ENCODE data around the gene DNAH17.

- TF ChIP-seq, protein P1, sequence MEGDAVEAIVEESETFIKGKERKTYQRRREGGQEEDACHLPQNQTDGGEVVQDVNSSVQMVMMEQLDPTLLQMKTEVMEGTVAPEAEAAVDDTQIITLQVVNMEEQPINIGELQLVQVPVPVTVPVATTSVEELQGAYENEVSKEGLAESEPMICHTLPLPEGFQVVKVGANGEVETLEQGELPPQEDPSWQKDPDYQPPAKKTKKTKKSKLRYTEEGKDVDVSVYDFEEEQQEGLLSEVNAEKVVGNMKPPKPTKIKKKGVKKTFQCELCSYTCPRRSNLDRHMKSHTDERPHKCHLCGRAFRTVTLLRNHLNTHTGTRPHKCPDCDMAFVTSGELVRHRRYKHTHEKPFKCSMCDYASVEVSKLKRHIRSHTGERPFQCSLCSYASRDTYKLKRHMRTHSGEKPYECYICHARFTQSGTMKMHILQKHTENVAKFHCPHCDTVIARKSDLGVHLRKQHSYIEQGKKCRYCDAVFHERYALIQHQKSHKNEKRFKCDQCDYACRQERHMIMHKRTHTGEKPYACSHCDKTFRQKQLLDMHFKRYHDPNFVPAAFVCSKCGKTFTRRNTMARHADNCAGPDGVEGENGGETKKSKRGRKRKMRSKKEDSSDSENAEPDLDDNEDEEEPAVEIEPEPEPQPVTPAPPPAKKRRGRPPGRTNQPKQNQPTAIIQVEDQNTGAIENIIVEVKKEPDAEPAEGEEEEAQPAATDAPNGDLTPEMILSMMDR (IDR thresholded peaks at IDR 0.05; ENCODE audit: low read depth, low read length, poor library complexity, severe bottlenecking) = no peak
- no peak for TF ChIP-seq EZH2phosphoT487 (IDR thresholded peaks at IDR 0.05; ENCODE audit: borderline replicate concordance, low read length)
These were observed 81.6 kb downstream of the DNAH17 start for GRCh38 chr17:78495634-78496033.

All from DOHH2 (cell line).